ENCODE data around the gene AADAT.

The AADAT gene

GRCh38 chr4:170035231-170035630, 54.5 kb downstream of the AADAT start:
- no peak for DNase-seq

GRCh38 chr4:170033999-170034398, 55.8 kb downstream of the AADAT start:
- no peak for DNase-seq

- DNase-seq = no peak
These were observed 59.6 kb downstream of the AADAT start for GRCh38 chr4:170030121-170030520.

GRCh38 chr4:170027181-170027829, 62.5 kb downstream of the AADAT start:
- DNase-seq = peak; percentile 32 to 93 (median 85)

- peak in 55 of 56 donors; percentile 9 to 92 (median 80) for DNase-seq
These were observed 63.3 kb downstream of the AADAT start, which contains the start of gene MFAP3L for GRCh38 chr4:170026253-170027021. TSS of gene MFAP3L (minus strand) at chr4:170026395. CDS start at chr4:170005877, 20,518 bp downstream.

GRCh38 chr4:170025523-170026252, 64.1 kb downstream of the AADAT start:
- DNase-seq = peak in 31 of 56 donors; percentile 14 to 71 (median 37)

GRCh38 chr4:170022211-170022610, 67.5 kb downstream of the AADAT start:
- peak in 8 of 56 donors; percentile 22 to 62 (median 32) for DNase-seq

- peak in 2 of 56 donors; percentile 21 to 26 for DNase-seq
These were observed 72.5 kb downstream of the AADAT start for GRCh38 chr4:170017252-170017651.

- peak in 49 of 56 donors; percentile 5 to 85 (median 54) for DNase-seq
These were observed 74.5 kb downstream of the AADAT start for GRCh38 chr4:170015285-170015684.

GRCh38 chr4:170014359-170015011, 75.3 kb downstream of the AADAT start:
- DNase-seq = peak in 15 of 56 donors; percentile 9 to 52 (median 28)

- DNase-seq = no peak
These were observed 77.2 kb downstream of the AADAT start for GRCh38 chr4:170012629-170012958.

GRCh38 chr4:170011921-170012628, 77.7 kb downstream of the AADAT start:
- DNase-seq = peak in 22 of 56 donors; percentile 9 to 68 (median 23)
